Central memory CD8-positive, alpha-beta T cell (primary cell): ENCODE data around the gene OR2T34.
"Not testable (repeated sequence)": the region's sequence is repeated elsewhere in the genome, so short reads cannot be mapped to it uniquely, and the experiment has no call there.

Experiments
- ATAC-seq: fragments of 150-1000 bp; cut with Tn5 transposase; replicated peaks from 2 replicates; pipeline ENCODE4 v1.10.0; 2022; ENCODE audit warnings: mild to moderate bottlenecking, moderate FRiP score, moderate number of reproducible peaks; ENCODE audit not compliant: poor library complexity, severe bottlenecking; ENCODE audit errors: extremely low read depth
- DNase-seq, 2 donors: peaks; one replicate each; pipeline ENCODE4 v3.0.0; 2021; ENCODE audit warnings: low spot score in 2 of 2
- H3K27ac Mint-ChIP-seq: one replicate; pipeline ENCODE4 v1.8.0; 2022; ENCODE audit warnings: low read depth, mild to moderate bottlenecking, moderate library complexity, mixed read lengths
- H3K27me3 Mint-ChIP-seq: one replicate; pipeline ENCODE4 v1.8.0; 2022; ENCODE audit warnings: mixed read lengths
- H3K36me3 Mint-ChIP-seq: one replicate; pipeline ENCODE4 v1.8.0; 2022; ENCODE audit warnings: mild to moderate bottlenecking, moderate library complexity, mixed read lengths; ENCODE audit not compliant: insufficient read depth
- H3K4me1 Mint-ChIP-seq: one replicate; pipeline ENCODE4 v1.8.0; 2022; ENCODE audit warnings: mixed read lengths
- H3K4me3 Mint-ChIP-seq: one replicate; pipeline ENCODE4 v1.8.0; 2022; ENCODE audit warnings: mild to moderate bottlenecking, moderate library complexity, mixed read lengths
- H3K9me3 Mint-ChIP-seq: one replicate; pipeline ENCODE4 v1.8.0; 2022; ENCODE audit warnings: mixed read lengths

OR2T34 gene

GRCh38 chr1:248590055-248590454, 15.5 kb upstream of the OR2T34 start:
- Mint-ChIP-seq H3K4me1 (no peaks in the 10 kb centered on the region), H3K4me3 (no peak overlapping the region), H3K9me3 (no peaks in the 10 kb centered on the region), H3K27me3 (peaks cover 45% of the 10 kb centered on the region), H3K27ac (no peak overlapping the region), H3K36me3 (no peaks in the 10 kb centered on the region)
- ATAC-seq (no peak), DNase-seq (no peak)

GRCh38 chr1:248589334-248589733, 14.8 kb upstream of the OR2T34 start:
- H3K4me3 Mint-ChIP-seq = no peak overlapping the region
- peaks cover 52% of the 10 kb centered on the region for H3K27me3 Mint-ChIP-seq
- no peaks in the 10 kb centered on the region for H3K4me1 Mint-ChIP-seq
- H3K36me3 Mint-ChIP-seq = no peaks in the 10 kb centered on the region
- H3K27ac Mint-ChIP-seq = no peak overlapping the region
- ATAC-seq (no peak), DNase-seq (no peak)
- H3K9me3 Mint-ChIP-seq = no peaks in the 10 kb centered on the region

GRCh38 chr1:248585266-248585665, 10.7 kb upstream of the OR2T34 start:
- Mint-ChIP-seq H3K36me3 (no peaks in the 10 kb centered on the region), H3K27me3 (peaks cover 39% of the 10 kb centered on the region), H3K27ac (no peak overlapping the region), H3K4me3 (no peak overlapping the region), H3K9me3 (no peaks in the 10 kb centered on the region), H3K4me1 (no peaks in the 10 kb centered on the region)
- ATAC-seq (no peak), DNase-seq (no peak)

- no peaks in the 10 kb centered on the region for H3K36me3 Mint-ChIP-seq
- ATAC-seq = no peak
- H3K4me3 Mint-ChIP-seq = no peak overlapping the region
- no peak for DNase-seq
- no peaks in the 10 kb centered on the region for H3K9me3 Mint-ChIP-seq
- no peaks in the 10 kb centered on the region for H3K4me1 Mint-ChIP-seq
- H3K27ac Mint-ChIP-seq = no peak overlapping the region
- H3K27me3 Mint-ChIP-seq = peaks cover 26% of the 10 kb centered on the region
Measured at GRCh38 chr1:248576260-248576980, 1.9 kb upstream of the OR2T34 start.

- peaks cover 34% of the 10 kb centered on the region for H3K27me3 Mint-ChIP-seq
- DNase-seq, ATAC-seq, H3K9me3 Mint-ChIP-seq, H3K4me1 Mint-ChIP-seq, H3K4me3 Mint-ChIP-seq, H3K36me3 Mint-ChIP-seq, H3K27ac Mint-ChIP-seq: not testable (repeated sequence)
Measured at GRCh38 chr1:248573856-248574255, 701 bp downstream of the OR2T34 start.

- not testable (repeated sequence) for ATAC-seq, H3K4me3 Mint-ChIP-seq, H3K27ac Mint-ChIP-seq, H3K9me3 Mint-ChIP-seq, H3K36me3 Mint-ChIP-seq, DNase-seq, H3K4me1 Mint-ChIP-seq
- peaks cover 30% of the 10 kb centered on the region for H3K27me3 Mint-ChIP-seq
Measured at GRCh38 chr1:248572049-248572448, 2.5 kb downstream of the OR2T34 start.

GRCh38 chr1:248570811-248571210, 3.7 kb downstream of the OR2T34 start:
- not testable (repeated sequence) for H3K4me1 Mint-ChIP-seq, H3K36me3 Mint-ChIP-seq, DNase-seq, ATAC-seq, H3K27ac Mint-ChIP-seq, H3K4me3 Mint-ChIP-seq, H3K9me3 Mint-ChIP-seq
- peaks cover 19% of the 10 kb centered on the region for H3K27me3 Mint-ChIP-seq

GRCh38 chr1:248569049-248569448, 5.5 kb downstream of the OR2T34 start:
- ATAC-seq, DNase-seq, H3K4me3 Mint-ChIP-seq, H3K27ac Mint-ChIP-seq, H3K36me3 Mint-ChIP-seq, H3K9me3 Mint-ChIP-seq: not testable (repeated sequence)
- Mint-ChIP-seq H3K27me3 (peaks cover 11% of the 10 kb centered on the region), H3K4me1 (peaks cover 11% of the 10 kb centered on the region)

GRCh38 chr1:248565530-248566373, 8.8 kb downstream of the OR2T34 start:
- Mint-ChIP-seq H3K27me3 (peaks cover 11% of the 10 kb centered on the region), H3K4me3 (peak overlapping the region; percentile 64), H3K4me1 (peaks cover 11% of the 10 kb centered on the region), H3K27ac (peak overlapping the region; percentile 14)
- not testable (repeated sequence) for H3K36me3 Mint-ChIP-seq, H3K9me3 Mint-ChIP-seq, DNase-seq, ATAC-seq

GRCh38 chr1:248562672-248563071, 11.9 kb downstream of the OR2T34 start, which contains the start of gene OR2T29:
OR2T29 (minus strand) TSS chr1:248562772; CDS start chr1:248559491, 3,281 bp downstream.
- ATAC-seq, H3K36me3 Mint-ChIP-seq, H3K9me3 Mint-ChIP-seq, H3K27me3 Mint-ChIP-seq, DNase-seq, H3K27ac Mint-ChIP-seq, H3K4me3 Mint-ChIP-seq: not testable (repeated sequence)
- H3K4me1 Mint-ChIP-seq = peaks cover 11% of the 10 kb centered on the region

- not testable (repeated sequence) for ATAC-seq
Measured at GRCh38 chr1:248551027-248551426, 23.5 kb downstream of the OR2T34 start.

GRCh38 chr1:248547383-248547782, 27.2 kb downstream of the OR2T34 start:
- not testable (repeated sequence) for ATAC-seq, DNase-seq, H3K4me3 Mint-ChIP-seq, H3K27ac Mint-ChIP-seq, H3K36me3 Mint-ChIP-seq, H3K4me1 Mint-ChIP-seq, H3K27me3 Mint-ChIP-seq, H3K9me3 Mint-ChIP-seq

More at GRCh38 chr1:248551027-248551426, 23.5 kb downstream of the OR2T34 start:
- H3K9me3 Mint-ChIP-seq, H3K4me1 Mint-ChIP-seq, H3K27ac Mint-ChIP-seq, DNase-seq, H3K36me3 Mint-ChIP-seq, H3K4me3 Mint-ChIP-seq, H3K27me3 Mint-ChIP-seq: not testable (repeated sequence)

GRCh38 chr1:248537449-248537848, 37.1 kb downstream of the OR2T34 start:
- H3K4me3 Mint-ChIP-seq, H3K36me3 Mint-ChIP-seq, H3K27me3 Mint-ChIP-seq, H3K27ac Mint-ChIP-seq, ATAC-seq, H3K4me1 Mint-ChIP-seq, DNase-seq, H3K9me3 Mint-ChIP-seq: not testable (repeated sequence)
